Measurements from ENCODE around the gene CPXM2.

Gene CPXM2

DNA sequence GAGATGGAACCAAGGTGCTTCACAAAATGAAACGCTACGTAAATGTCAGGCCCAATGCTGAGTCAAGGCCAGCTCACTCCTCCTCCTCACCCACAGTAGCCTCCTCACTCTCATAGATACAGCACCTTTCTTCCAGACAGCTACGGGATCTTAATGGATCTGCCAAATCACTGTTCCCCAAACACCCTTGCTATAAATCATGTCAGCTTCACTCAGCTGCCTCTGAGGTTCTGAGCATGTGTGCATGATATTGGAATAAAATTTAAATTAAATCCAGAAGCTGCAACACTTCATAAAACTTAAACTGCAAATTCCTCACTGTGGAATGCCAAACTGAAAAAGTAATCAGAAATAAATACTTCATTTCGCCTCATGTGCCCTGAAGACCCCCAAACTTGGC is 14.7 kb upstream of the CPXM2 start:
- no peak for DNase-seq (ENCODE audit: low read depth in 4 of 4, low spot score in 1 of 4)

DNA sequence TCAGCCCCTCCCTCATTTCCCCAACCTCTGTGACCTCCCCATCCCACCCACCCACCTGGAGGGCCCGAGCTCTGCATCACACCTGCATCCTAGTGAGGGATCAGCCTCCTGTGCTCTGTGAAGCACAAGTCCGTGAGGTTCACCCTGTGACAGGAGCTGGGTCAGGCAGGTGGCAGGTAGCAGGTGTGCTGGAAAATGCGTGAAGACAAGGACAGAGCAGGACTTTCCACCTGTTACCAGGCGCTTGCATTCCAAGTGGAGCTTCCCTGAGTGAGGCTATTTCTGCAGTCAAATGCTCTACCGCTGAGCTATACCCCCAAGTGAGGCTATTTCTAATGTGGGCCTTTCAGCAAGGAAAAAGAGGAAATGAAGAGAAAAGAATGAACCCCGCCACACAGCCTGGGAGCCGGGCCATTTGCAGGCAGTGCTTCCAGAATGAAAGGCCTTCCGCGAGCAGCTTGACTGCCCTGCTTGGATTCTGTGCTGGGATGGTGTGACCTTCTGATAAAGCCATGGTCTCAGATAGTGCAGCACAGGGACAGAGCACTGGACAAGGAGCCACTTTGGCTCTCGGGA is 13.3 kb upstream of the CPXM2 start:
- DNase-seq (ENCODE audit: low read depth in 4 of 4, low spot score in 1 of 4), result no peak

DNA sequence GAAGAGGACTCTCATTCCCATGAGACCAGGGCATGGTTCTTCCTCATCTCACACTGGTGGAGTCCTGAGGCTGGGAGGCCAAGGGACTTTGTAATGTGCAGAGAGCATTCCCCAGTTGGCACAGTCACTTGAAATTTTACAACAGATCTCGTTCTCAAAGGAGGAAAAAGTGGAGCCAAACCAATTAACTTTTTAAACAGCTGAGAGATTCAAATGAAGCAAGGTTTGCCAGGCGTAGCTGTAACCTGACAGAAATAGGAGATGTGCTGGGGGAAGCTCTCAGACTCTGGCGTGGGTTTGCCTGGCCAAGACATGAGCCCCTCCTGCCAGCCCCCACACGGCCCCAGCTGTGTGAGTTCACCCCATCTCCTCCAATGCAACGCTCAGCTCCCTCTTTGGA is 12.0 kb upstream of the CPXM2 start:
- no peak for DNase-seq (ENCODE audit: low read depth in 4 of 4, low spot score in 1 of 4)

DNA sequence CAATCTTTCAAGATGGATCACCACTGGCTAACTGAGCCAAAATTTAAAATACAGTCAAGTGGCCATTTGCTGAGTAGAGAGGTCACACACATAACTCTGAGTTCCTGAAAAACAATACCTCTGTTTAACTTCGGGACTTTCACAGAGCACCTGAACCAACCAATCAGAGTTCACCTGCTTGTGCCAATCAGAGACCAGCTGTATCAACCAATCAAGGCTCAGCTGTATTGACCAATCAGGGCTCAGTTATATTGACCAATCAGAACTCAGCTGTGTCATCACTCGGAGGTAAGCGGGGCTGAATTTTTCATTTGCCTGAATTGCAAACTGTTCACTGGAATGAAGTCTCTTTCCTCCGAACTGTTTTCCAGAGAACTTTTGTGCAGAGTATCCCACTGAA is 10.0 kb upstream of the CPXM2 start:
- DNase-seq (ENCODE audit: low read depth in 4 of 4, low spot score in 1 of 4), result no peak

DNA sequence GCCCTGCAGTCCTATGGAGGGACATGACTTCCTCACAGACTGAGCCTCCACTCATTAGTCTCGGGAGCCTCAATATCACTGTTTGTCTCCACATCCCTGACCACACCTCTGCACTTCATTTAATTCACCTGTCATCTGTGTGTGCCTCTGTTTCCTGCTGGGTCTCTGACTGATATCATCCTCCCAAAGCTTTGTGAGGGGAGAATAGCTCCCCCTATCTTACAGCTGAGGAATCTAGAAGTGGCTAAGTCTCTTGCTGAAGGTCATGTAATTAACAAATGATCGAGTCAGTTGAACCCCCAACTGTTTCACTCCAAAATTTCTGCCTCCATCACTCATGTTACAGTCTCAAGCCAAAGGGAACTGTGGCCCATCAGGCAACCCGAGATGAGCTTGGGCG is 5.5 kb upstream of the CPXM2 start:
- no peak for DNase-seq (ENCODE audit: low read depth in 4 of 4, low spot score in 1 of 4)

DNA sequence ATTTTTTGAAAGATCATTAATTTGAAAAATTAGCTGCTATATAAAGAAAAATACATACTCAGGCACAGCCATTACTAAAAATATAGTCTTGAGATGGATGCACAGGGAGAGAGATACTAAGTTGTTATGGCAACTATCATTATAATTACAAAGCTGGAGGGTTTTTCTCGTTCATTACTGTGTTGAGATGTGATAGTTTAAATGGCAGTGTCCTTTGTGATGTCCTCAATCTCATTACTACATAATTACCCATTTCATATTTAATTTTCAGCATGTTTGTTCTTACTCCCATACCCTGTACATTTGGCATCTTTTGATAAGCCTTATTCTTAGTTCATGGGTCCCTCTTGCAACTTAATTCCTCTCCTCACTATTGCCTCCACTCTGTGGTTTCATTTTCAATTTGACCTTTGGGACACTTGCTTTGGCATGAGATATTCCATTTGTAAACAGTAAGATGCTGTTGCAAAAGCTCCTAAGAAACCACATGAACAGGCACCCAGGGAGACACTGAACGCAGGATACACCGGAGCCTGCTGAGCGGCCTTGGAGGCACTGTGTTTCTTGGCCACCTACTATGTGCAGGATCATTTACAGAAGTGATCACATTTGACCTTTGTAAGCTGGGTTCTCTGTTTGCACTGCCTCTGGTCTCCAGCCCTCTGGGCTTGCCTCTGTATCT is 4.8 kb upstream of the CPXM2 start:
- DNase-seq (ENCODE audit: low read depth in 4 of 4, low spot score in 1 of 4), result no peak

DNA sequence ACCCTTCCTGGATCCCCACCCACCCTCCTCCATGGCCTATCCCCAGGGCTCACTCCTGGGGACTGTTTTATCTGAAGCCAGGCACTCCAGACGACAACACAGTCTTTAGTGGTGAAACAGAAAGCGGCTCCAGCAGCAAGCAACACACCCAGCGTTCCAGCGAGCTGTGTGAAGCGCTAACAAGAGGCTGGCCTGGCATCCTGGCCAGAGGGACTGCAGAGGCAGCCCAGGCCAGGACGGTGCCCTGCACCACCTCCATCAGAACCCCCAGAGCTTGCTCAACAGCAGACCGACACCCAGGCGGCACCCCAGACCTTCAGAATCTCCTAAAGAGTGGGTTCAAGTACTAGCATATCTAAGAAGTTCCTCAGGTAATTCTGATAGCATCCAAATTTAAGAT is 2.0 kb upstream of the CPXM2 start:
- DNase-seq (ENCODE audit: low read depth in 4 of 4, low spot score in 1 of 4), result no peak

DNA sequence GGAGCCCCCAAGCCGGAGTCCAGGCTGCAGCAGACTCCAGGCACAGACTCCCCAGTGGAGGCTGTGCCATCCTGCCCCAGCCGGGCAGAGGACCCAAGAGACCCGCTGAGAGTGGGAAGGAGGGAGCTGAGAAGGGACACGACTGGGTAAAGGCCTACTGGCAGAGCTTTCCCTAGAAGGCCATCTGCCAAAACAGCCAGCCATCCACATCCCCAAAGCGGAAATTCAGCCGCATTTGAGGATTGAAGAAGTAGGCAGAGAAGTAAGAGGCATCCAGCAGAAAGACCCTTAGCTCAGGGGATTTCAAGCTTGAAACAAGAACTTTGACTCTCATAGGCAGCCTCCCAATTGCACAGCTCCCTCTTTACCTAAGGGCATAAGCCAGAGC is 857 bp downstream of the CPXM2 start:
- DNase-seq (ENCODE audit: low read depth in 4 of 4, low spot score in 1 of 4), result no peak

DNA sequence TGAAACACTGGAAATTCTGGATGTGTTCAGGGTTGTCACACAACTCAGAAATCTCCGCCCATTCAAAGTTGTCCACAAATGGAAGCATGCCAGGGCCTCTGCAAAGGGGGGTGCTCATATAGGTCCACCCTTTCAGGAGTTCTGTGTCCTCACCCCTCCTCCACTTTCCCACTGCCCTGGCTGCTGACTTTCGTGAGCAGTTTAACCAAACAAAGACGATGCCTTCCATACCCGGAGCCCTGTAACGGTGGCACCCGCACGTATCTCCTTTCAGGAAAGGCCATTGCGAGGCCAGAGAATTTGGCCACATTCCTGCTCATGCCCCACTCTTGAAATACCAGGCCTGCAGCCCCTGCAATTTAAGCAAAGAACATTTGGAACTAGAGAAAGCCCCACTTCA is 1.4 kb downstream of the CPXM2 start:
- DNase-seq (ENCODE audit: low read depth in 4 of 4, low spot score in 1 of 4), result no peak

DNA sequence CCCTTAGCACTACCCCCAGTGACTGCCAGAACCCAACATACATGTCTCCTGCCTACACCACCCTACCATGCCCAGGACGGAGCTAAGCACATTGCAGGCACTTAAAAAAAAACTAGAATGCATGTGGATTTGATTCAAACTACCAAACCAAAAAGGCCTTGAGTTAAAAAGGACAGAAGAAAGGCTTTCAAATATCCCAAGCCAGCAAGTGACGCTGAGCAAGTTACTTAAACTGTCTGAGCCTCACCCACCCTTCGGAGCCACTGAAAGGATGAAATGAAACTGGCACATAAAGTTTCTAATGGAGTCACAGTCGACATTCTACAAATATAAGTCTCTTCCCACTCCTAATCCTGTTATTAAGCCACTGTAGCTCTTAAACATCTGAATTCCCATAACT is 1.8 kb downstream of the CPXM2 start:
- no peak for DNase-seq (ENCODE audit: low read depth in 4 of 4, low spot score in 1 of 4)

DNA sequence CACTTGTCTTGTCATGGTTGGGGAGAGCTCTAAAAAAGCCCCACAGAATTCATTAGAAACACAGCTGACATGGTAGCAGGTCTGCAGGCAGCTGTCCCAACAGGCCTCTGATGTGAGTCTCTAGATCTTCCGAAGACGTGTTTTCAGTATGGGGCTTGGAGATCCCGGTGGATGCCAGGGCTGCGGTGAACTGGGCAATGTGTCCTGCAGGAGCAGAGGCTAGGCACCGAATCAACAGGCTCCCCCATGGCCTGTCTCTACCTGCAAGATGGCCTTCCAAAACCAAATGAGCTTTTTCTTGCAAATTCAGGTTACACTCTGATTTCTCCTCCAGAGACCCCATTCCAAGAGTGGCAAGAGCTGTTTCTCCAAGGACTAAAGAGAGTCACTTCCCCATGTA is 2.9 kb downstream of the CPXM2 start:
- DNase-seq (ENCODE audit: low read depth in 4 of 4, low spot score in 1 of 4), result no peak

DNA sequence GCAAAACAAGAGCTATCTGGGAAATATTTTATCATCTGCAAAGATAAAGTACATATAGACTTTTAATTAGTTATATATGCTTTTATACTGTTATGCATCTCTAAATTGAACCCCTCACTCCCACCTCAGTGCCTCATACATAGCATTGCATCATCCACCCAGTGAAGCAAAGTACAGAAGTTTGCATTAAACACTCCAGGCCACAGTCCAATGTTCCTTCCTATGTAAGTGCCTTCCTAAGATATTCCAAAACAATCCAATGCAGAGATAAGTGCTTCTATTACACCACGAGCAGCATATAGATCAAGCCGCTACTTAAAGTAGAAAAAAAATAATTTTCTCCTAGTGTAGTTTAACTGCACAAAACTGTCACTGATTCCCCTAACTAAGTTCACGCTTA is 3.4 kb downstream of the CPXM2 start:
- no peak for DNase-seq (ENCODE audit: low read depth in 4 of 4, low spot score in 1 of 4)

DNA sequence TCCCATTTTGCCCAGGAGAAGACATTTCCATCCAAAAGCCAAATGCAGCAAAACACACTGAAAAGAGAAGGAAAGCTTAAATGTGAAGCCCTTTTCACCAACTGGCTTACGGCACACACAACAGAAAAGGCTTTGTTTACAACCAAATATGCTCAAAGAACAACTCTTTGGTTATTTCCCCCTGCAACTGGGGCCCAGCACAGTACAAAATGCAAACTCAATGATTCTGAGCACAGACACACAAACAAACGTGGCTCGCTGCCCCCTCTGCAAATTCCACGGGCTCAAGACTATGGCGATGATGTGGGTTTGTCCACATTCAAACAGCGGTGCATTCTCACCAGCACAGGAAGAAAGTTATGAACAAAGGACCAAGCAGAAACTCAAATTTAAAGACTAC is 5.3 kb downstream of the CPXM2 start:
- DNase-seq (ENCODE audit: low read depth in 4 of 4, low spot score in 1 of 4), result no peak

DNA sequence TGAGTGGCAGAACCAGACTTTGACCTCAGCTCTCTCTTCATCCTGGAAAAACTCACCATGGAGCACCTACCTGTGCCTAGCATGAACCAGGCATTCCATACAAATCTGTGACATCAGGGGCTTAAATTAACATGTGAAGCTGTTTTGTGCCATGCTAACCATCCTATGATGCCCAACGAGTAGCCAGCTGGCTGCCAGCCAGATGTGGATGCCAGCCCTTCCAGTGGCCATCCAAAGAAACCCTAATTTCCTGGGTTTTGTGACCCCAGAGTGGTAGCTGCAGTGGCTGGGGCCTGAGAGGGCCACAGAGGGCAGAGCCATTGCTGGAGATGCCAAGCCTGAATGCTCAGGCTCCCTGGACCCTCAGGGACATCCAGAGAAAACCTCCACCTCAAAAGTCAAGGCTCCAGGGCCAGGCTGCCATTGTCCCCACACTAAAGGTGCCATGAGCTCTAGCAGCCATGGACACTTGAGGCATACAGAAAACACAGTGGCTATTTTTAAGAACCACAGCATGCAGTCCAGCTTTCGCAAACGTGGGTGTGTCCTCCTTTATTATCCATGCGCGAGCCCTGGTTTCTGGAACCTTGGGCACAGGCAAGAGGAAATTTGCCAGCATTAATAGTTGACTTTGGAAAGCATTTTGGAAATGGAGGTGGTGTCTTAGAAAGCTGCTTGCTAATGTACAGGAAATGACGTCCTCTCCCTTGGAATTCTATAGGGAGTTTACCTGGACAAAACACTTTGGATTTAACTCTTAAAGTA is 6.0 kb downstream of the CPXM2 start:
- DNase-seq (ENCODE audit: low read depth in 4 of 4, low spot score in 1 of 4), result no peak

DNA sequence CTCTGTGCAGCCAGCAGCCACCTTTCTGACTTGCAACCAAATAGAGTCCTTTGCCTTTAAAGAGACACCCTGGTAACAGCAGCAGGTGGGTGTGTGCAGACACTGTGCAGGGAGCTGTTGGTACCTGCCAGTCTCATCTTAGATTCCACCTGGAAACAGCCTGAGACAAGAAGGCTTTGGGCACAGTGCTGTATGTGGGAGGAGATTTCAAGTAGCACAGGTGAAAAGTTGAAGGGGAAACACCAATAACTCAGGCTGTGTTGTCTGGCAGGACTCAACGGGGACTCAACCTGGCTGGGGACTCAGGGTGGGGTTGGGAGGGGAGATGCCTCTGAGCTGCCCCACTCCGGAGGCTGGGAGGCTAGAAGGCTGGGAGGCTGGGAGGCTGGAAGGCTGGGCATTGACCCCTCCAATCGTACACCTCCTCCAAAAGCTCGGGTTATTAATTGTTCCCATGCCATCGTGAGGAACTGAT is 6.7 kb downstream of the CPXM2 start:
- DNase-seq (ENCODE audit: low read depth in 4 of 4, low spot score in 1 of 4), result no peak

DNA sequence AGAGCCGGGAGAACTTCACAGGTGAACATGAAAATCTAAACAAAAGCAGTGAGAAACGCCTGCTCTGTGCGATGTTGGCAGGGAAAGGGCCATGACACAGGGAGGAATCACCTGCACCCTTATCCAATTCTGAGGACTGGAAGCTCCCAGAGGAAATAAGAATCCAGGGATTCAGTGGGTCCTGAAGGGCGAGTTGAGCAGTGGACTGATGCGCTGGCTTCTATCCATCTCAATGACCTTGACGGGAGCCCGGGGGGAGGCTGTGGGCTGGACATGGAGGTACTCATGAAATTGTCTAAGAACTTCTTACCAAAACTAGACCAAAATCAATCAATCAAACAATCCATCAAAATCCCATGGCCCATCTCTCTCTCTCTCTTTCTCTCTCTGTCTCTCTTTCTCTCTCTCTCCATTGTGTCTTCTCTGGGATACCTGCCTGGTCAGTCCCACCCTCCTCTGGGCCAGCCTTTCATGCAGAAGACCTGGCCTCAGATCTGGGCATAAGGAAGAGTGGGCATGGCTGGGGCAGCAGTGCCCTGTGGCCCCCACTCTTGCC is 7.2 kb downstream of the CPXM2 start:
- DNase-seq (ENCODE audit: low read depth in 4 of 4, low spot score in 1 of 4), result no peak

DNA sequence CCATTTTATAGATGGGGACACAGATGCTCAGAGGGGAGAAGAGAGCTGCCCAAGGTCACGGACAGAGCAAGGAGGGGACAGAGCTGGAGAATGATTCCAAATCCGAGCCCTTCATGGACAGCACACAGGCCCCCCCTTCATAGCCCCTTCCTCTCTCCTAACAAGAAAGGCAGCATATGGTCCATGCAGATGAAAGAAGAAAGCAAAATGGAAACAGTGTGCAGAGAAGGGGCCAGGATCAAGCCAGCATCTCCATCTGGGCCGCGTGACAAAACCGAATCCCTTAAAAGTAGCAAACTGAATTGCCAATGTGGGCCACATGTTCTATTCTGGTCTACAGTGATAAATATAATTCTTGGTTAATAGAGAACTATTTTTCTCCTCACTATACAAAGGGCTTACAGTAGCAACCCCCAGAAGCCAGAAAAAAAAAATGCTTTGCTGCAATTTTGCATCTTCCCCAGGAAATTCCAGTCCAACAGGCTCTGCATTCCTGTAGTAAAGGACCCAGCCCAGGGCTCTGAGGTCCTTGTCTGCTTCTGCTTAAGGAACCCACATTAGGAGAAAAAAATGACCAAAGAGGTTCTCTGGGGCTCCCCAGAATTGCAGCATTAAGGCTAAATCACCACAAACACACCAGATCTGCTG is 7.8 kb downstream of the CPXM2 start:
- DNase-seq (ENCODE audit: low read depth in 4 of 4, low spot score in 1 of 4), result no peak

DNA sequence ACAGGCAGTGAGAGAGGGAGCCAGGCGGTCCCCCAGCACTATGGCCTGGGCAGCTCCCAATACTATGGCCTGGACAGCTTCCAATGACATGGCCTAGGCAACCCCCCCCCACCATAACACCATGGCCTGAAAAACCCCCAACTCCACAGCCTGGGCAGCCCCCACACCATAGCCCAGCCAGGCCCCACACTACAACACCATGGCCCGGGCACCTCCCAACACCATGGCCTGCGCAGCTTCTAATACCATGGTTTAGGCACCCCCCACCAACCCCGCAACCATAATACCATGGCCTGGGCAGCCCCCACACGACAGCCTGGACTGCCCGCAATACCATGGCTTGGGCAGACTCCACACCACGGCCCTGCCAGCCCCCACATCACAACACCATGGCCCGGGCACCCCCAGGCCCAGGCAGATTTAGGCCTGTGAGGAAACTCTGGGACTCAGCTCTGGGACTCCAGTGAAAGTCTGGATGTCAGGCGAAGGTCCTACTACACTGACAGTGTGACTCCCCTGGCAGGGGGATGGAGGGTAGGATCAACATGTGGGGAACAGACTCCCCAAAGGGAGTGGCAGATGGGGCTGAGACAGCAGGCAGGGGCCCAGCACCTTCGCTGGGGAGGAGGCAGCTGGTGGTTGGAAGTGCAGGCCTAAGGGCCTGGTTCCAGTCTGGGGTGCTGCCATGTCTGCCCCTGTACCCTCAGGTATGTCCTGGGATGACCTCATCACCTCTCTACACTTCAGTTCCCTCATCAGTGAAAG is 8.7 kb downstream of the CPXM2 start:
- no peak for DNase-seq (ENCODE audit: low read depth in 4 of 4, low spot score in 1 of 4)

DNA sequence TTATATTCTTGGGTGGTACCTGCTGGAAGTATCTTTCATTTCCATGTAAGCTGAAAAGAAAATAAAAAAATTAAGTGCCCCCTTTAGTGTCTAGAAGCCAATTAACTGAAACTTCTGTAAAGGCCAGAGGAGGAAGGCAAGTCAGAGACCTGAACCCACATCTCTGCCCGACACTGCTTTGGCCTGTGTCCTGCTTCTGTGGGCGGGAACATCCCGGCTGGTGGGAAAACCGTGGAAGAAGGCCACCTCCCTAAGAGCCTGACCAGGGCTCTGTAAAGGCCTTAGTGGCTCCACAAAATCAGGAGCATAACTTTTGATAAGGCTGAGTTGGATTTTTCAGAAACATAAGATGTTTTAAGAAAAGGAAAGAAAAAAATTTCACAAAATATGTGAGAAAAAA is 9.4 kb downstream of the CPXM2 start:
- DNase-seq (ENCODE audit: low read depth in 4 of 4, low spot score in 1 of 4), result no peak

DNA sequence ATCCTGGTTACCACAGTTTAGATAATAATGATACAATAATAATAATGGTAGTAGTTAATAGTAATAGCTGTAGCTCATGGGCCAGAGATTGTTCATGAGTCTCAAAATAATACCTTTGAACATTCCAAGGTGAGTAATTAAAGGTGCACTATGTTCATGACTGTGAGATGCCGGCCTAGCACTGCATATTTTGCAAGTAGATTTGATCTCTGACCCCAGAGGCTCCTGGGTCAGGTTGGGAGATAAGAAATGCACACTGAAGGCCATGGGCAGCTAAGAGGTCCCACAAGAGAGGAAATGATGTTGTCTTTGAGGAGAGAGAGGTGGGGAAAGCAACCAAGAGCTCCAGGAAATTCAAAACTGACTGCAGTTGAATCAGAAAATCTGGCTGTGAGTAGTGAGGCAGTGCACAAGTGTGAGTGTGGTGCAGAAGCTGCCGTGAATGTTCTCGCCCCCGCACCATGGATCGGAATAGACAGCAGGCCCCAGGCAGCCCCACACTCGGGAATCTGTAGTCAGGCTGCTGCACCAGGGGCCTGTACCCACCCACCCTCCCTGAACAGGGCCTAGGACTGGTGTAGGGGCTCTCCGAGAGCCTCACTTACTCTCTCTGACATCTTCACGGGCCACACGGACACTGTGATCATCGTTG is 11.9 kb downstream of the CPXM2 start:
- no peak for DNase-seq (ENCODE audit: low read depth in 4 of 4, low spot score in 1 of 4)

All from stimulated activated CD4-positive, alpha-beta T cell treated with anti-CD3 and anti-CD28 coated beads, Interleukin-1b, Interleukin-23, amount 100 ng/mL, for 24 hours (primary cell).